Transverse colon (tissue), 4 donors: ENCODE results near the gene SORL1. TPM values are rescaled to one million over a fixed set of nuclear protein-coding genes. Genes with fewer than 3 reads are reported as not detected.

Source experiments
- DNase-seq: peaks from one replicate; pipeline ENCODE4 v3.0.0-alpha.2; 2019
- H3K27ac ChIP-seq, 4 donors: fragments of 200-600 bp; sonication (generic); 2 replicates each; pipeline ENCODE4 v1.5.1; 2016 to 2018; ENCODE audit warnings: inconsistent platforms in 4 of 4
- H3K27me3 ChIP-seq: fragments of 200-600 bp; sonication (generic); 2 replicates; pipeline ENCODE4 v1.5.1; 2017; ENCODE audit warnings: inconsistent platforms
- H3K36me3 ChIP-seq, 4 donors: fragments of 200-600 bp; sonication (generic); 2 replicates each; pipeline ENCODE4 v1.5.1; 2017 to 2019; ENCODE audit warnings: inconsistent platforms in 4 of 4
- H3K4me1 ChIP-seq, 4 donors: fragments of 200-600 bp; sonication (generic); 2 replicates each; pipeline ENCODE4 v1.5.1; 2017 to 2020; ENCODE audit warnings: inconsistent platforms in 4 of 4
- H3K4me3 ChIP-seq, 4 donors: fragments of 200-600 bp; sonication (generic); 1 replicate in 1 of 4; 2 replicates in 3 of 4; pipeline versions ENCODE4 v1.5.1 to v1.6.1; 2017 to 2019; ENCODE audit warnings: inconsistent platforms in 4 of 4
- H3K9me3 ChIP-seq, 2 donors: fragments of 200-600 bp; sonication (generic); 2 replicates each; pipeline ENCODE4 v1.5.1; 2017 to 2019; ENCODE audit warnings: inconsistent platforms in 2 of 2
- CTCF ChIP-seq, 5 experiments: fragments of 200-600 bp in 3 of 5; fragments of 450-650 bp in 2 of 5; sonication (generic) in 3 of 5; IDR thresholded peaks; 1 replicate in 2 of 5; 2 replicates in 3 of 5; pipeline ENCODE4 v1.5.1; 2016 to 2017; ENCODE audit warnings: antibody characterized with exemption in 5 of 5, inconsistent platforms in 3 of 5, mild to moderate bottlenecking in 2 of 5, moderate library complexity in 1 of 5
- EP300 ChIP-seq: sonication (generic); formaldehyde crosslinking; IDR thresholded peaks from one replicate; pipeline ENCODE4 v1.6.1; 2017; ENCODE audit warnings: antibody characterized with exemption, low read depth
- POLR2A ChIP-seq: fragments of 450-650 bp; IDR thresholded peaks from one replicate; pipeline ENCODE4 v1.6.1; 2016; ENCODE audit warnings: antibody characterized with exemption, mild to moderate bottlenecking, moderate library complexity
- POLR2AphosphoS5 ChIP-seq, 3 donors: sonication (generic); formaldehyde crosslinking; IDR thresholded peaks; one replicate each; pipeline ENCODE4 v1.6.1; 2016; ENCODE audit warnings: antibody characterized with exemption in 3 of 3
- WGBS, 2 donors: methylation state at CpG; one replicate each; pipeline ENCODE4 v1.1.5; 2018; ENCODE audit warnings: low coverage in 1 of 2; 5-methylcytosine and 5-hydroxymethylcytosine counted together
- in situ Hi-C, 4 donors: fragments of 200-750 bp; cut with MboI; loops; one replicate each; pipeline versions ENCODE4 v1.15.0 to v1.15.1; 2017; ENCODE audit warnings: low sequenced_read_pairs in 3 of 4, low pct_ligation_motif_present in 1 of 4, low pct_unique_long_range_greater_than_20kb in 1 of 4
- intact Hi-C: fragments of 100-400 bp; cut with DNase I; formaldehyde crosslinking; loops from one replicate; pipeline ENCODE4 v1.15.1; 2023; ENCODE audit warnings: low total_unique reads
- total RNA-seq, 4 donors: library from RNA; depleted of rRNA; stranded (reverse); fragments of >200 nt; gene quantifications; one replicate each; pipeline ENCODE4 v1.1.0, GENCODE V29; 2016

Gene SORL1
- total RNA-seq, 4 donors from 2014 or later: 81.6 to 338 (median 129) TPM

GRCh38 chr11:121453589-121454299 lies 1.6 kb downstream of the SORL1 start:
- in situ Hi-C loops: no loop called here
- 51 to 70% methylated on average over 5 to 6 of the region's 6 CpGs for WGBS, 2 donors
- Histone ChIP-seq H3K27me3 (no peaks in the 10 kb centered on the region), H3K9me3 (no peaks in the 10 kb centered on the region), H3K27ac (peak overlapping the region in 3 of 4 donors; percentile 88 to 92 (median 92)), H3K4me3 (peak overlapping the region in 3 of 4 donors; percentile 8 to 97 (median 83)), H3K4me1 (peaks cover 6 to 36% (median 14%) of the 10 kb centered on the region in 4 donors), H3K36me3 (no peaks in the 10 kb centered on the region)
- TF ChIP-seq CTCF (IDR thresholded peaks at IDR 0.05) (no peak), POLR2AphosphoS5 (IDR thresholded peaks at IDR 0.05) (no peak), POLR2A (no peak), EP300 (no peak)
- no peak for DNase-seq
- intact Hi-C loops: no loop called here

GRCh38 chr11:121455115-121455514 lies 3.0 kb downstream of the SORL1 start:
- Histone ChIP-seq H3K4me3 (no peak overlapping the region), H3K9me3 (no peaks in the 10 kb centered on the region), H3K4me1 (peaks cover 6 to 36% (median 13%) of the 10 kb centered on the region in 4 donors), H3K27me3 (no peaks in the 10 kb centered on the region), H3K27ac (no peak overlapping the region), H3K36me3 (no peaks in the 10 kb centered on the region)
- intact Hi-C loops: no loop called here
- DNase-seq: no peak
- WGBS, 2 donors: 90% methylated on average over 3 of the region's 3 CpGs; no CpG with 5 or more reads in 1 of the 2 donors
- in situ Hi-C loops: no loop called here
- TF ChIP-seq CTCF (IDR thresholded peaks at IDR 0.05): no peak

- in situ Hi-C loops: no loop called here
- Histone ChIP-seq H3K4me1 (peaks cover 0 to 29% (median 7%) of the 10 kb centered on the region in 4 donors), H3K36me3 (no peaks in the 10 kb centered on the region), H3K4me3 (no peak overlapping the region), H3K27me3 (no peaks in the 10 kb centered on the region), H3K27ac (no peak overlapping the region), H3K9me3 (no peaks in the 10 kb centered on the region)
- DNase-seq: no peak
- intact Hi-C loops: no loop called here
- TF ChIP-seq CTCF (IDR thresholded peaks at IDR 0.05) (no peak), POLR2AphosphoS5 (IDR thresholded peaks at IDR 0.05) (no peak), EP300 (no peak), POLR2A (no peak)
- 94 to 100% methylated on average over 2 of the region's 2 CpGs for WGBS, 2 donors
Measured at GRCh38 chr11:121456151-121456550, 4.0 kb downstream of the SORL1 start.

GRCh38 chr11:121456816-121457431 lies 4.8 kb downstream of the SORL1 start:
- H3K27me3 ChIP-seq: no peaks in the 10 kb centered on the region
- DNase-seq: no peak
- 81 to 83% methylated on average over 11 of the region's 11 CpGs for WGBS, 2 donors
- H3K4me3 ChIP-seq: no peak overlapping the region
- intact Hi-C loops (no loop called here), in situ Hi-C loops (no loop called here)
- H3K9me3 ChIP-seq: no peaks in the 10 kb centered on the region
- peaks cover 0 to 25% (median 4%) of the 10 kb centered on the region in 4 donors for H3K4me1 ChIP-seq
- no peaks in the 10 kb centered on the region for H3K36me3 ChIP-seq
- no peak for TF ChIP-seq CTCF (IDR thresholded peaks at IDR 0.05)
- TF ChIP-seq POLR2A: no peak
- no peak for TF ChIP-seq POLR2AphosphoS5 (IDR thresholded peaks at IDR 0.05)
- no peak for TF ChIP-seq EP300
- no peak overlapping the region for H3K27ac ChIP-seq
